K562 (cell line): Measurements from ENCODE around the gene ZBP1.

Source experiments
- ADNP ChIP-seq: fragments of 200-800 bp; sonication (Bioruptor generic); IDR thresholded peaks from 2 replicates; pipeline ENCODE4 v1.6.1; 2016; ENCODE audit warnings: missing genetic modification characterization, missing compliant biosample characterization
- CAMTA2 ChIP-seq: fragments of 250-450 bp; sonication (Bioruptor Pico); conservative IDR thresholded peaks from 2 replicates; pipeline ENCODE4 v1.5.1; 2022
- EP300 ChIP-seq: IDR thresholded peaks from 2 replicates; pipeline ENCODE4 v1.6.1; 2012; ENCODE audit warnings: low read length, improper control_type of control experiment
- EZH2 ChIP-seq: IDR thresholded peaks from 2 replicates; pipeline ENCODE4 v1.6.1; 2012; ENCODE audit warnings: low read depth, mild to moderate bottlenecking, inconsistent platforms, low read length, borderline replicate concordance
- FOS ChIP-seq: IDR thresholded peaks from 3 replicates; pipeline ENCODE4 v1.6.1; 2011; ENCODE audit not compliant: insufficient read length; ENCODE audit errors: extremely low read depth
- FOXK1 ChIP-seq: sonication (generic); formaldehyde crosslinking; IDR thresholded peaks from 2 replicates; pipeline ENCODE4 v1.8.0; 2022; ENCODE audit warnings: missing genetic modification reagents, mild to moderate bottlenecking, borderline replicate concordance
- RAD51 ChIP-seq: fragments of 450-650 bp; IDR thresholded peaks from 2 replicates; pipeline ENCODE4 v1.7.1; 2016; ENCODE audit warnings: low read depth, mild to moderate bottlenecking, borderline replicate concordance
- RCOR1 ChIP-seq, 2 experiments: IDR thresholded peaks; 2 replicates each; pipeline ENCODE4 v1.6.1; 2012; ENCODE audit warnings: low read depth in 2 of 2, low read length in 2 of 2, borderline replicate concordance in 1 of 2, improper control_type of control experiment in 1 of 2
- SIN3B ChIP-seq: fragments of 450-650 bp; IDR thresholded peaks from 2 replicates; pipeline ENCODE4 v1.6.1; 2017; ENCODE audit warnings: low read depth, mild to moderate bottlenecking, moderate library complexity
- ZBTB7A ChIP-seq: IDR thresholded peaks from 2 replicates; pipeline ENCODE4 v1.6.1; 2011; ENCODE audit warnings: low read depth, mild to moderate bottlenecking, low read length, moderate library complexity, borderline replicate concordance; ENCODE audit not compliant: control insufficient read depth
- ZNF143 ChIP-seq: sonication (generic); formaldehyde crosslinking; IDR thresholded peaks from 2 replicates; pipeline ENCODE4 v1.9.0; 2022; ENCODE audit warnings: mild to moderate bottlenecking, missing genetic modification reagents
- TF ChIP-seq, protein P1 (sequence below): sonication (generic); formaldehyde crosslinking; IDR thresholded peaks from 2 replicates; pipeline ENCODE4 v1.8.0; 2022; ENCODE audit warnings: missing genetic modification reagents, mild to moderate bottlenecking, borderline replicate concordance
- TF ChIP-seq, protein P2 (sequence below): fragments of 250-450 bp; sonication (Bioruptor Pico); IDR thresholded peaks from 2 replicates; pipeline ENCODE4 v1.4.0; 2020; ENCODE audit warnings: mild to moderate bottlenecking, moderate library complexity, borderline replicate concordance

DNA sequence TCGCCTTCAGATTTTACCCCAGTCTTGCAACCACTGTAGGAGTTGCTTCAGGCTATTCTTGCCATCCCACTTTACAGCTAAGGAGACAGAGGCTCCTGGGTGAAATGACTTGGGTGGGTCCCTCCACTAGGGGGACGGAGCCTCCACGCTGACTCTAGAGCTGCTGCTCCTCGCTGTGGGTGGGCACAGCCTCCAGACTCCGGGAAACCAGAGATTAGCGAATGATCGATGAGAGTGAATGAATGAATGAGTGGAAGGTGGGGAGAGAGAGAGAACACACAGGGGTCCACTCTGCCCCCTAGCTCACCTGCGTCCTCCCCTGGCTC lies 10.4 kb downstream of the ZBP1 start:
- TF ChIP-seq SIN3B (no peak), RCOR1 (IDR thresholded peaks at IDR 0.05; ENCODE audit: borderline replicate concordance in 1 of 2, low read depth in 2 of 2, low read length in 2 of 2) (no peak), EP300 (no peak), FOS (no peak), ADNP (tag) (no peak), ZBTB7A (no peak), EZH2 (no peak), FOXK1 (CRISPR knock-in tag) (no peak), CAMTA2 (CRISPR knock-in tag) (no peak), ZNF143 (CRISPR knock-in tag) (no peak), RAD51 (no peak)
- TF ChIP-seq, protein P1, sequence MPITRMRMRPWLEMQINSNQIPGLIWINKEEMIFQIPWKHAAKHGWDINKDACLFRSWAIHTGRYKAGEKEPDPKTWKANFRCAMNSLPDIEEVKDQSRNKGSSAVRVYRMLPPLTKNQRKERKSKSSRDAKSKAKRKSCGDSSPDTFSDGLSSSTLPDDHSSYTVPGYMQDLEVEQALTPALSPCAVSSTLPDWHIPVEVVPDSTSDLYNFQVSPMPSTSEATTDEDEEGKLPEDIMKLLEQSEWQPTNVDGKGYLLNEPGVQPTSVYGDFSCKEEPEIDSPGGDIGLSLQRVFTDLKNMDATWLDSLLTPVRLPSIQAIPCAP, result no peak
- TF ChIP-seq, protein P2, sequence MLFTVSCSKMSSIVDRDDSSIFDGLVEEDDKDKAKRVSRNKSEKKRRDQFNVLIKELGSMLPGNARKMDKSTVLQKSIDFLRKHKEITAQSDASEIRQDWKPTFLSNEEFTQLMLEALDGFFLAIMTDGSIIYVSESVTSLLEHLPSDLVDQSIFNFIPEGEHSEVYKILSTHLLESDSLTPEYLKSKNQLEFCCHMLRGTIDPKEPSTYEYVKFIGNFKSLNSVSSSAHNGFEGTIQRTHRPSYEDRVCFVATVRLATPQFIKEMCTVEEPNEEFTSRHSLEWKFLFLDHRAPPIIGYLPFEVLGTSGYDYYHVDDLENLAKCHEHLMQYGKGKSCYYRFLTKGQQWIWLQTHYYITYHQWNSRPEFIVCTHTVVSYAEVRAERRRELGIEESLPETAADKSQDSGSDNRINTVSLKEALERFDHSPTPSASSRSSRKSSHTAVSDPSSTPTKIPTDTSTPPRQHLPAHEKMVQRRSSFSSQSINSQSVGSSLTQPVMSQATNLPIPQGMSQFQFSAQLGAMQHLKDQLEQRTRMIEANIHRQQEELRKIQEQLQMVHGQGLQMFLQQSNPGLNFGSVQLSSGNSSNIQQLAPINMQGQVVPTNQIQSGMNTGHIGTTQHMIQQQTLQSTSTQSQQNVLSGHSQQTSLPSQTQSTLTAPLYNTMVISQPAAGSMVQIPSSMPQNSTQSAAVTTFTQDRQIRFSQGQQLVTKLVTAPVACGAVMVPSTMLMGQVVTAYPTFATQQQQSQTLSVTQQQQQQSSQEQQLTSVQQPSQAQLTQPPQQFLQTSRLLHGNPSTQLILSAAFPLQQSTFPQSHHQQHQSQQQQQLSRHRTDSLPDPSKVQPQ, result no peak
